NCI-H2081 treated with DMSO at 0.1 percent for 48 hours (cell line): ENCODE results near the gene AUH.

ENCODE experiments used
- DNase-seq: peaks from one replicate; lab custom pipeline; 2025; lab: John Stamatoyannopoulos, UW

AUH gene

GRCh38 chr9:91295357-91295756 is 66.4 kb downstream of the AUH start:
- DNase-seq = no peak

DNA sequence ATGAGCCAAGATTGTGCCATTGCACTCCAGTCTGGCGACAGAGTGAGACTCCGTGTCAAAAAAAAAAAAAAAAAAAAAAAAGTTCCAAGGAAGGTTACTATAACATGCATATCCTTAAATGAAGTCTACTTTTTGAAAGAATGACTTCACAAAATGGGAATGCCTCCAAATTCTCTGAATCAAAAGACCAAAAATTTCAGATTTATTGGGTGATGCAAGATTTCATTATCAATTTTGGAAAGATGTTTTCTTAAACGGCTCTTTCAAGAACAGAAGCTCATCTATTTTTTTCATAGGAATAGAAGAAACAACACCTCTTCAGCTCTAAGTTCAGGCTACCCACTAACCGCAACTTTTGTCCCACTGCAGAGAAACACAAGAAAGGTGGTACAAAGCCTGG is 69.9 kb downstream of the AUH start:
- DNase-seq = no peak

- no peak for DNase-seq
Observed at GRCh38 chr9:91289244-91289643, 72.5 kb downstream of the AUH start.

GRCh38 chr9:91285729-91286353 is 75.9 kb downstream of the AUH start:
- DNase-seq = no peak

- DNase-seq = no peak
Observed at GRCh38 chr9:91282292-91282691, 79.4 kb downstream of the AUH start.

GRCh38 chr9:91279296-91280204 is 82.2 kb downstream of the AUH start:
- no peak for DNase-seq

DNA sequence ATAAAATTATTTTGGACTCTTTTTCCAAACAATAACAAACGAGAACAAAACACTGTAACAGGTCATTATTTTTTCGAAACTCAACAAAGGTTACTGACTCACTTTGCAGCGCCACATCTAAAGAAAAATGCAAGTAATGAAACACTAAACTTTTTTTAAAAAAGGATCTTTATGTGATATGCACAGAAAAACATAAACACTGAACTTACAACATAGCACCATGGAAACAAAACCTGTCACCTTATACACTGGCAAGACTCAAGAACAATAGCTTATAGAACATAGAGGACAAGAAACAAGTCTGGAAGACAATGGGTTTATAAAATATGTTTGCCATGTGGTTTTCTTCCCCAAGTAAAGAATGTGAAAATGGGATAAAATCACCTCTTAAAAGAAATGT is 85.2 kb downstream of the AUH start:
- no peak for DNase-seq

- DNase-seq = no peak
Observed at GRCh38 chr9:91275655-91276054, 86.1 kb downstream of the AUH start.

DNA sequence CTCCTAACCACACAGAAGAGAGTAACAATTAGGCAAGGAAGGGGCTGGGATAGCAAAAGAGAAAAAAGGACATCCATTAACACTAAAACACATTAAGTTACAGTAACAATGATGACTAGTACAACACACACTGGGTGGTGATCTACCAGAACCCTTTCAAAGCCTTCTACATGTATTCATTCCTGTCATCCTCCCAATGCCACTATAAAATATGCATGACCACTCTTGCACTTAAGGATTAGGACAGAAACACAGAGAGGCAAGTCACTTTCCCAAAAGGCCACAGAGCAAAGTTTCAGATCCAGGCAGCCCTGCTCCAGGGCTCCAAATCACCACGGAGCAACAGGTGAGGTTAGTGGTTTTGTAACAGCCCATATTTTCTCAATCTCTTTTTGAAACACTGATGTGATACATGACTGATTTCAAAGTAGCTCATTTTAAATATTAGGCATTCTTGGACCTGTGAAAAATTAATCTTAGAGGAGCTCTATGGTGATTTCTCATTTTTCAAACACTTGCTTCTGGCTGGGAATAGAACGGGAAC is 86.7 kb downstream of the AUH start:
- no peak for DNase-seq

DNA sequence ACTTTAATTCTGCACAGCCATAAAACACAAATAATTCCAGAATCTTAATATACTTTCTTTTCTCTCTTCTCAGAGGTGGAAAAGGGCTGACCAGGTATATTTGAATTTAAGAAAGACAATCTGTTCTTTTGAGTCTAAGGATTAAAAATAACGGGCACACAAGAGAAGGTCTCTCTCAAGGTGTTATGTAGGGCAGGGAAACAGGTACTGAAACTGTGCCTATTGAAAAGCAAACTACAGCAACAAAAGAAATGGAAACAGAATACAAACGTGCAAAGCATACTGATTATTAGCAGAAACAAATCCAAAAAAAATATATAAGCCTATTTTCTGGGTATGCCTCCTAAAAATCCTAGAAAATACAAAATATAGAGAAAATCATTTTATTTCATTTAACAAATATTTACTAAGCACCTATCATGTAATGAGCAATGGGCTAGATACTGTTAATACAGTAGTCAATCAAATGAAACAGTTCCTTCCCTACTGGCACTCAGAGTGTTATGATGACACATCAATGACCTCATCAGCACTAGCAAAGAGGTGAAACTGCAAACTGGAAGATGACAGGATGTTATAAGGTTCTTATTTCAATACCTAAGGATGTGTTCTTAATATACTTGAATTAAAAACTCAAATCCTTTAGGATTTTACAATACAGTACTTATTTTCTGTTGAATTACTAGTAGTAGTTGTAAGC is 87.7 kb downstream of the AUH start:
- no peak for DNase-seq

GRCh38 chr9:91271156-91271555 is 90.6 kb downstream of the AUH start:
- DNase-seq = no peak

DNA sequence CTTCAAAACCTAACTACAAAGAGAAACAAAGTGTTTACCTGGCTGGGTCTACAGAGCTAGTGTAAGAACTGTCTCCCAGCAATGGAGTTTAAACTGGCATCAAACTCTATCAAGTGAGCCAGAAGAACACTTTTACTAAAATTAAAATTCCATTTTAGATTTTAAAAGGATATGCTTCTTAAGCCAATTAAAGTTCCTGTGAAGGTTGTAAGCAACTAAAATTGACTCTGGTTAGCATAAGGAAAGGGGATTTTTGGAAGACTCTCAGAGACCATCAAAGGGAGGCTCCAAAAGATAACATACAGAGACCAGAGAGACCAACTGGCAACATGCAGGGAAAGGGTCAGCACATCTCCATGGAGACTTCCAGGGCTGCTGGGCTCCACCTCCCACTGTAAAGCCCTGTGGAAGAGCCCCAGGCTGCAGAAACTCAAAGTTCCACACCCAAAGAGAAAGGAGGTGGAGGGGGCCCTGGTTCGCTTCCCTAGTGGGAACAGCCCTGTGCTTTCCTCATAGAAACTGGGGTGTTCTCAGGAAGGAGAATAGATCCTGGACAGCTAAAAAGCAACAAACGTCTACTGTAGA is 91.7 kb downstream of the AUH start:
- no peak for DNase-seq

- DNase-seq = no peak
Observed at GRCh38 chr9:91266448-91266847, 95.3 kb downstream of the AUH start.

GRCh38 chr9:91265514-91265913 is 96.2 kb downstream of the AUH start:
- no peak for DNase-seq

DNA sequence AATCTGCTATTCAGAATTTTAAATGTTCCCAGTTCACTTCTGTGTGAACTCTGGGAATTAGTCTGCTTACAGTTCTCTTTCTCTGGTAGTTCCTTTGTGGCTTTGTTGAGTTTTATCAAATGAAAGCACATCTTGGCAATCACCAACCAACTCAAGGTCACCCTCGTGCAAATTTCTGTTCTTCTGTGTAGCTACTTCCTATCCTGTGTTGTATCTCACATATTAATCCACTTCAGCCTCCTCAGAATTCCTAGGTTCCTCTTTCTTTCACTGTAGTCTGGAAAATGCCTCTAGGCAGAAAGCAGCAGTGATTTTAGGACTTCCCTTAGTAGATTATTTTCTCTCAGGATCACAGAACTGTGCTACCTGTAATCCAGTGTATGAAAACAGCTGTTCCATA is 100.3 kb downstream of the AUH start:
- no peak for DNase-seq

DNA sequence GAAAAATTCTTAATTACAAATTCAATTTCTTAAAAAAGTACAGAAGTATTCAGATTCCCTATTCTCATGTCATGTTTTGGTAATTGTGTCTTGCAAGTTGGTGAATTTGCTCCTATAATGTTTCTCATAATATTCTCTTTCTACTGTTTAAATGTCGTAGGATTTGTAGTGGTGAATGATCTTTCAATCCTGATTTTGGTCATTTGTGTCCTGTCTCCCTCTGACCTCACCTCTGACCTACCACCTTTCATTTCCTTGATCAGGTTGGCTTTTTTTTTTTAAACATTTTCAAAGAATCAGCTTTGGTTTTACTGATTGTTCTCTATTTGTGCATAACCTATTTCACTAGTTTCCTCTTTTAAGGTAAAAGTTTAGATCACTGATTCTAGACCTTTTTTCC is 102.6 kb downstream of the AUH start:
- no peak for DNase-seq

DNA sequence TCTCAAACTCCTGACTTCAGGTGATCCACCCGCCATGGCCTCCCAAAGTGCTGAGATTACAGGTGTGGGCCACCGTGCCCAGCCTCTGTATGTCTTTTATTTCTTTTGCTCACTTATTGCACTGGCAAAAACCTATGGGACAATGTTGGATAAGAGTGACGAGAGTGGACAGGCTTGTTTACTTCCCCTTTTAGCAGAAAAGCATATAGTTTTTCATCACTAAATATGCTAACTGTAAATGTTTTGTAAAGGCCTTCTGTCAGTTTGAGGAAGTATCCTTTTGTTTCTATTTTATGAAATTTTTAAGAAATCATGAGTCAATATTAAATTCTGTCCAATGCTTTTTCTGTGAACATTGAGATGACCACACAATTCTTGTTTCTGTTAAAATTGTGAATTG is 103.3 kb downstream of the AUH start:
- no peak for DNase-seq

GRCh38 chr9:91256235-91256634 is 105.5 kb downstream of the AUH start:
- no peak for DNase-seq

GRCh38 chr9:91255327-91255726 is 106.4 kb downstream of the AUH start:
- no peak for DNase-seq

- no peak for DNase-seq
Observed at GRCh38 chr9:91253488-91253887, 108.2 kb downstream of the AUH start.

DNA sequence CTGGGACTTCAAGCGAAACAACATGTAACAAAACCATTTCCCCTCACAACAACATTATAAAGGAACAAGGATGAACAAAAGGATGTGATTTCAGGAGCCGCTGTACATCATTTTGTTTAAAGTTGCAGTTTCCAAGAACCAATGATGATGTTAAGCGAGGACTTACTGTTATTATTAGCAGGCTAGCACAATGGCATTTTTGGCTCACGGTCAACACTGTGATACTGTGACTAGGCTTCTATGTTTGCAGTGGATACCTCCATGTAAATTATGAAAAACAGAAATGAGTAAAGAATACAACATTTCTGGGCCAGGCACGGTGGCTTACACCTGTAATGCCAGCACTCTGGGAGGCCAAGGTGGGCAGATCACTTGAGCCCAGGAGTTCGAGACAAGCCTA is 113.0 kb downstream of the AUH start:
- no peak for DNase-seq

GRCh38 chr9:91247278-91247677 is 114.4 kb downstream of the AUH start:
- DNase-seq = no peak
